Upper lobe of left lung (tissue), 6 donors: ENCODE results near the gene GSG1. TPM values are rescaled to one million over a fixed set of nuclear protein-coding genes. Genes with fewer than 3 reads are reported as not detected.

ENCODE experiments used
- ATAC-seq, 2 donors: fragments of 200-7000 bp; cut with Tn5 transposase; one replicate each; pipeline ENCODE4 v1.9.1; 2022; ENCODE audit warnings: mild to moderate bottlenecking in 2 of 2, moderate library complexity in 2 of 2; ENCODE audit not compliant: low FRiP score in 2 of 2
- DNase-seq, 2 donors: peaks; one replicate each; pipeline ENCODE4 v3.0.0-alpha.2; 2019 to 2020
- H3K27ac ChIP-seq, 4 donors: fragments of 200-600 bp; sonication (generic); one replicate each; pipeline ENCODE4 v1.5.1; 2016 to 2019
- H3K27me3 ChIP-seq, 4 donors: fragments of 200-600 bp; sonication (generic); one replicate each; pipeline ENCODE4 v1.5.1; 2017 to 2019
- H3K36me3 ChIP-seq, 4 donors: fragments of 200-600 bp; sonication (generic); one replicate each; pipeline ENCODE4 v1.5.1; 2016 to 2019
- H3K4me1 ChIP-seq, 4 donors: fragments of 200-600 bp; sonication (generic); one replicate each; pipeline ENCODE4 v1.5.1; 2018 to 2019
- H3K4me3 ChIP-seq, 4 donors: fragments of 200-600 bp; sonication (generic); one replicate each; pipeline ENCODE4 v1.5.1; 2017 to 2019; ENCODE audit warnings: mild to moderate bottlenecking in 2 of 4, moderate library complexity in 1 of 4
- H3K9me3 ChIP-seq, 4 donors: fragments of 200-600 bp; sonication (generic); one replicate each; pipeline ENCODE4 v1.5.1; 2018 to 2019
- EP300 ChIP-seq, 4 donors: sonication (generic); formaldehyde crosslinking; IDR thresholded peaks; one replicate each; pipeline ENCODE4 v1.5.1; 2017; ENCODE audit warnings: antibody characterized with exemption in 4 of 4, control low read depth in 2 of 4
- POLR2A ChIP-seq, 4 donors: fragments of 450-650 bp; IDR thresholded peaks; one replicate each; pipeline ENCODE4 v1.5.1; 2016 to 2017; ENCODE audit warnings: antibody characterized with exemption in 4 of 4, mild to moderate bottlenecking in 2 of 4
- POLR2AphosphoS5 ChIP-seq, 2 donors: sonication (generic); formaldehyde crosslinking; IDR thresholded peaks; one replicate each; pipeline ENCODE4 v1.5.1; 2017; ENCODE audit warnings: antibody characterized with exemption in 2 of 2
- WGBS, 2 donors: methylation state at CpG; one replicate each; pipeline ENCODE4 v1.1.5; 2017 to 2018; 5-methylcytosine and 5-hydroxymethylcytosine counted together
- total RNA-seq, 6 donors: library from RNA; depleted of rRNA in 4 of 6; stranded (reverse); fragments of >200 nt in 4 of 6; gene quantifications; one replicate each; pipeline versions ENCODE4 v1.1.0 to v1.2.1, GENCODE V29; 2016 to 2021
- TF ChIP-seq, protein P1 (sequence below), 6 experiments: fragments of 450-650 bp in 4 of 6; fragments of 200-600 bp in 2 of 6; sonication (generic) in 2 of 6; IDR thresholded peaks; one replicate each; pipeline ENCODE4 v1.5.1; 2016 to 2019; ENCODE audit warnings: antibody characterized with exemption in 6 of 6
- donor health status: DM: no; HTN: no; CAD: no; lungs with moderate emphysema.
- donor health status: DM: no; HTN: yes; CAD: no; lungs with severe emphysema.

The GSG1 gene
- not detected for total RNA-seq

DNA sequence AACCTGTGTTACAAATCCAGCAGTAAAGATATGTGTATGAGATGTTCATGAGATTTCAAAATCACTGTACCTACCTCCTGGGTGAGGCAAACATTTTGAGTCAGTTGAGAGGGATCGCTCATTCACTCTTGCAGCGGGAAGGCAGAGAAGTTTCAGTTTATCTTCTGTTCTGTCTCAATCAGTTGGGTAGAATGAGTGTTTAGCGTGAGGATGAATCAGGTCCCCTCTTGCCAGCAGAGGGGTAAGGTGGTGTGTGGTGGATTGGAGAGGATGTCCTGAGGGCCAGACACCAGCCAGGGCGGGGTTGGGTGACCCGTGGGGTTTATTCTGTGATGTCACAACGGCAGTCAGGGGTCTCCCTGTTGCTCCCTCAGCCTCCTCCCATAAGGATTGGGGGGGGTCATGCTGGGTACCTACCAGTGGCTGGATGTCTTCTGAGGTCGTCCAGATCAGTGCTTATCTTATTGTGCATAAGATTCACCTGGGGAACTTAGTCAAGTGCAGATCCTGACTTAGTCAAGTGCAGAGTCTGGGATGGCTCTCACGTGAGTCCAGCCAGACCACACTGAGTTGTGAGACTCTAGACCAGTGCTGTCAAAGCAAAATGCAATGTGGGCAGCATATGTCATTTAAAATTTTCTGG is at the start of gene GSG1:
TSS of gene GSG1 (minus strand) at position 277 of the 643 bp plus-strand sequence. CDS start at position 122, 155 bp downstream.
- H3K4me3 ChIP-seq = no peak within 1 kb of the TSS
- H3K9me3 ChIP-seq = no peaks in the 10 kb centered on the region
- H3K27ac ChIP-seq = peak within 1 kb of the TSS; percentile 95 to 100 (median 96)
- 87 to 92% methylated on average over 7 to 8 of the region's 8 CpGs for WGBS, 2 donors
- no peaks in the 10 kb centered on the region for H3K36me3 ChIP-seq
- ATAC-seq (no peak), DNase-seq (no peak)
- H3K27me3 ChIP-seq = no peaks in the 10 kb centered on the region
- no peak for TF ChIP-seq EP300 (IDR thresholded peaks at IDR 0.05)
- TF ChIP-seq, protein P1, sequence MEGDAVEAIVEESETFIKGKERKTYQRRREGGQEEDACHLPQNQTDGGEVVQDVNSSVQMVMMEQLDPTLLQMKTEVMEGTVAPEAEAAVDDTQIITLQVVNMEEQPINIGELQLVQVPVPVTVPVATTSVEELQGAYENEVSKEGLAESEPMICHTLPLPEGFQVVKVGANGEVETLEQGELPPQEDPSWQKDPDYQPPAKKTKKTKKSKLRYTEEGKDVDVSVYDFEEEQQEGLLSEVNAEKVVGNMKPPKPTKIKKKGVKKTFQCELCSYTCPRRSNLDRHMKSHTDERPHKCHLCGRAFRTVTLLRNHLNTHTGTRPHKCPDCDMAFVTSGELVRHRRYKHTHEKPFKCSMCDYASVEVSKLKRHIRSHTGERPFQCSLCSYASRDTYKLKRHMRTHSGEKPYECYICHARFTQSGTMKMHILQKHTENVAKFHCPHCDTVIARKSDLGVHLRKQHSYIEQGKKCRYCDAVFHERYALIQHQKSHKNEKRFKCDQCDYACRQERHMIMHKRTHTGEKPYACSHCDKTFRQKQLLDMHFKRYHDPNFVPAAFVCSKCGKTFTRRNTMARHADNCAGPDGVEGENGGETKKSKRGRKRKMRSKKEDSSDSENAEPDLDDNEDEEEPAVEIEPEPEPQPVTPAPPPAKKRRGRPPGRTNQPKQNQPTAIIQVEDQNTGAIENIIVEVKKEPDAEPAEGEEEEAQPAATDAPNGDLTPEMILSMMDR (IDR thresholded peaks at IDR 0.05) = no peak
- peaks cover 40 to 46% (median 44%) of the 10 kb centered on the region in 4 donors for H3K4me1 ChIP-seq

DNA sequence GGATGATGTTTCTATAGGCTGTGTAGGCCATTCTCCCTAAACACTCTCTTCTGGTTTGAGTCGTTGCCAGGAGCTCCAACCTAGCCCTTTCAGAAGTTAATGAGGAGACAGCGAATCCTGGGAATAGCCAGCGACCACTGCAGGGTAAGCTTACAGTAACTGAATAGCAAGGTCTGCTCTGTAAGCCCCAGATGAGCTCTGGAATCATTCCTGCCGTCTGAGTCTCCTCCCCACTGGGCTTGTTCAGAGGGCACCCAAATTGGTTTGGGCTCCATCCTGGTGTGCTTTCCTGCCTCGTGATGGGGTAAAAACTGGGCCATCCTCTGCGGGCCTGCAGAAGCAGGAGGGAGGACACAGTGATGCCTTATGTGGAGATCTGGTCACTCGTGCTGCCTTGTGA is 49.7 kb upstream of the GSG1 start:
- Histone ChIP-seq H3K9me3 (no peaks in the 10 kb centered on the region), H3K4me1 (peaks cover 5 to 22% (median 14%) of the 10 kb centered on the region in 4 donors), H3K27ac (no peak overlapping the region), H3K27me3 (no peaks in the 10 kb centered on the region), H3K36me3 (no peaks in the 10 kb centered on the region), H3K4me3 (no peak overlapping the region)
- WGBS, 2 donors = 90 to 92% methylated on average over 6 to 7 of the region's 7 CpGs
- TF ChIP-seq, protein P1 (IDR thresholded peaks at IDR 0.05) = no peak
- no peak for TF ChIP-seq POLR2A (IDR thresholded peaks at IDR 0.05)
- TF ChIP-seq POLR2AphosphoS5 (IDR thresholded peaks at IDR 0.05) = no peak
- TF ChIP-seq EP300 (IDR thresholded peaks at IDR 0.05) = no peak
- DNase-seq (no peak), ATAC-seq (no peak)

DNA sequence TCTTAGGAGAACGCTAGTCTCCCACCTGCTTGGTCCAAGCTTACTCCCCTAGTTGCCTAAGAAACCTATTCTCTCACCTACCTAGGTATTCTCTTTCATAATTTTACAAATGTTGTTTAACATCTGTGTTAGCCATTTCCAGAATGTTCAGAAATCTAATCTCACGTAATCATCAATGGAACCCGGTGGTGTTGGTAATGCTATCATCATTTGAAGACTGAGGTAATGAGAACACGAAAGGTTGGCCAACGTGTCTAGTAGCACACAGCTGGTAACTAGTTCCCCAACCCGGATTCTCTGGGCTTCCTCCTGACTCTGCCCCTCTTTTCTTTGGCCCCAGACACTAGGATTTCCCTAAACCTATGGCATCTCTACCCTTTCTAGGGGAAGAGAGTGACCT is 49.3 kb upstream of the GSG1 start:
- peaks cover 5 to 24% (median 15%) of the 10 kb centered on the region in 4 donors for H3K4me1 ChIP-seq
- TF ChIP-seq POLR2A (IDR thresholded peaks at IDR 0.05) = no peak
- no peak for TF ChIP-seq POLR2AphosphoS5 (IDR thresholded peaks at IDR 0.05)
- TF ChIP-seq, protein P1 (IDR thresholded peaks at IDR 0.05) = no peak
- no peak for TF ChIP-seq EP300 (IDR thresholded peaks at IDR 0.05)
- no peaks in the 10 kb centered on the region for H3K9me3 ChIP-seq
- 91 to 92% methylated on average over 6 of the region's 6 CpGs for WGBS, 2 donors
- H3K4me3 ChIP-seq = no peak overlapping the region
- H3K27ac ChIP-seq = no peak overlapping the region
- H3K36me3 ChIP-seq = no peaks in the 10 kb centered on the region
- ATAC-seq = no peak
- DNase-seq = no peak
- H3K27me3 ChIP-seq = no peaks in the 10 kb centered on the region

DNA sequence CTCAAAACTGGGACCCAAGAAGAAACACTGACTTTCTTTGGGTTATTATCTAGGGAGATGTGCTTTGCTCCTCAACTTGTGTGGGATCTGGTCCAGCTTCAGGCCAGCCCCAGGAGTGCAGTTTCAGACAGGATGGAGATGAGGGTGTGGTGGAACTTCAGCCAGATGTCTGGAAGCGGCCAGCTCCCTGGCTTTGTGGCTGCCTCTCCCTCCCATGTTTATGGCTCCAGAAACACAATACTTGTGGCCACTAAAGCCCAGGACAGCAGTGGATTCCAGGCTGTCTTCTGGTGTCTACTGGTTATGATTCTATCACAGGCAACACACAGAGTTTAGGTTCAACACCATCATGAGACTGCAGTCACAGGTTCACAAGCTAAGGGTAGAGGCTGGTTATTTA is 48.8 kb upstream of the GSG1 start:
- Histone ChIP-seq H3K9me3 (no peaks in the 10 kb centered on the region), H3K4me1 (peaks cover 5 to 27% (median 16%) of the 10 kb centered on the region in 4 donors), H3K4me3 (no peak overlapping the region), H3K36me3 (no peaks in the 10 kb centered on the region), H3K27ac (no peak overlapping the region), H3K27me3 (no peaks in the 10 kb centered on the region)
- DNase-seq (no peak), ATAC-seq (peak in 1 of 2 donors; percentile 84)
- 75 to 78% methylated on average over 1 of the region's 1 CpG for WGBS, 2 donors
- TF ChIP-seq POLR2A (IDR thresholded peaks at IDR 0.05) (no peak), POLR2AphosphoS5 (IDR thresholded peaks at IDR 0.05) (no peak), EP300 (IDR thresholded peaks at IDR 0.05) (no peak)
- TF ChIP-seq, protein P1 (IDR thresholded peaks at IDR 0.05) = no peak

DNA sequence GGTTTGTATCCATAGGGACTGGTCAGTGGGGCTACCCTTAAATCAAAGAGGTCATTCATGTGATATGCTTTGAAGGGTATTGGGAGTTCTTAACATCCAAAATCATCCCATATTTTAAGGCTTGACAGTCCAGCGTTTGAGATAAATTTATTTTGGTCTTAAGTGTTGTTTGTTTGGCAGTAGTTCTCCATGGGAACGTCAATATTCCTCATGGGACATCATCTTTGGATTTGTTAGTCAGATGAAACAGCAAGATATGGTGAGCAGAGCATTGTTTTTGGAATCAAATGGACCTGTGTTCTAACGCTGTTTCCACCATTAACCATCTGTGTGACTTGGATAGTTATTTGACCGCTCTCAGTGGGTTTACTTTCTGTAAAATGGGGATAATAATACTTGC is 45.9 kb upstream of the GSG1 start:
- 69 to 82% methylated on average over 4 of the region's 4 CpGs for WGBS, 2 donors
- Histone ChIP-seq H3K4me1 (peaks cover 18 to 51% (median 31%) of the 10 kb centered on the region in 4 donors), H3K4me3 (no peak overlapping the region), H3K9me3 (no peaks in the 10 kb centered on the region), H3K36me3 (no peaks in the 10 kb centered on the region), H3K27me3 (no peaks in the 10 kb centered on the region), H3K27ac (no peak overlapping the region)
- TF ChIP-seq EP300 (IDR thresholded peaks at IDR 0.05) = no peak
- no peak for TF ChIP-seq POLR2A (IDR thresholded peaks at IDR 0.05)
- TF ChIP-seq, protein P1 (IDR thresholded peaks at IDR 0.05) = no peak
- no peak for TF ChIP-seq POLR2AphosphoS5 (IDR thresholded peaks at IDR 0.05)
- DNase-seq (no peak), ATAC-seq (peak in 1 of 2 donors; percentile 11)
